OCI-M1 (cell line): ENCODE data around the gene ALG2.
"Not testable (repeated sequence)": the region's sequence is repeated elsewhere in the genome, so short reads cannot be mapped to it uniquely, and the experiment has no call there.

Experiments
- DNase-seq: peaks from one replicate; lab custom pipeline; 2025; lab: John Stamatoyannopoulos, UW

Gene ALG2

DNA sequence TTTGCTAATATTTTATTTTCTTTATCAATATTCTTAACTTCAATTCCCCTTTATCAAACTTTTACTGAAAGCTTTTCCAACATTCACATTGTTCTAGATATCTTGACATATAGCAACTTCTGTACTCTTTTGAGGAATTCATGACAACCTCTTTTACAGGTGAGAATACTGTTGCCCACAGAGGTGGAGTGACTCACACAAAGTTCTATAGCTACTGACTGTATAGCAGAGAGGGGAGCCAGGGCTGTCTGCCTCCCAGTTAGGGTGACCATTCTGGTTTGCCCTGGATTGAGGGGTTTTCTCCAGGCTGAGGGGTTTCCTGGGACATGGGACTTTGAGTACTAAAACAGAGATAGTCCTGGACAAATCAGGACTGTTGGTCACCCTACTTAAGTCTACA, 16.6 kb upstream of the ALG2 start:
- no peak for DNase-seq

DNA sequence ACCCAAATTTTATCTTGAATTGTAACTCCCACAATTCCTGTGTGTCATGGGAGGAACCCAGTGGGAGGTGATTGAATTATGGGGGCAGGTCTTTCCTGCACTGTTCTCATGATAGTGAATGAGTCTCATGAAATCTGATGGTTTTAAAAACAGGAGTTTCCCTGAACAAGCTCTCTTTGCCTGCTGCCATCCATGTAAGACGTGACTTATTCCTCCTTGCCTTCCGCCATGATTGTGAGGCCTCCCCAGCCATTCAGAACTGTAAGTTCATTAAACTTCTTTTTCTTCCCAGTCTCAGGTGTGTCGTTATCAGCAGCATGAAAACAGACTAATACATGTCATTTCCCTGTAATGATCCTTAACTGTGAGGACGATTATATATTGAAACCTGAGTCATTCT, 16.1 kb upstream of the ALG2 start:
- DNase-seq: not testable (repeated sequence)

GRCh38 chr9:99237356-99237755, 15.6 kb upstream of the ALG2 start:
- no peak for DNase-seq

- no peak for DNase-seq
Observed at GRCh38 chr9:99235926-99236634, 14.3 kb upstream of the ALG2 start.

DNA sequence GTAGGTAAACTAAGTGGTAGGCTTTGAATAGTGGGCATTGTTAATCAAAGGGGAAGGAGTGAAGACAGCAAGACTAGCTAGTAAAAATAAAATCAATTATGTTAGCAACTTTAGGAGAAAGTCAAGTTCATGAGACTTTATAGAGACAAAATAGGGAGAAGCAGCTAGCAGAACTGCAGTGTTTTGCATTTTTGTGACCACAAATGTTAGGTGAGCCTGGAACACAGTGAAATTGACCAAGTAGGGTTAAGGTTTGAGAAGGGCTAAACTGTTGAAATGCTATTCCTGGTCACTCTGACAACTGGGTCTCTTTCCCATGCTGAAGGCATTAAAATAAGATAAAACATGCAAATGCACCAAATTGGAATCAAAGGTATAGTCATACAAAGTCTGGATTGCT, 13.3 kb upstream of the ALG2 start:
- DNase-seq: no peak

- no peak for DNase-seq
Observed at GRCh38 chr9:99234618-99235017, 12.9 kb upstream of the ALG2 start.

- DNase-seq: peak; percentile 23
Observed at GRCh38 chr9:99231711-99232110, 10.0 kb upstream of the ALG2 start.

DNA sequence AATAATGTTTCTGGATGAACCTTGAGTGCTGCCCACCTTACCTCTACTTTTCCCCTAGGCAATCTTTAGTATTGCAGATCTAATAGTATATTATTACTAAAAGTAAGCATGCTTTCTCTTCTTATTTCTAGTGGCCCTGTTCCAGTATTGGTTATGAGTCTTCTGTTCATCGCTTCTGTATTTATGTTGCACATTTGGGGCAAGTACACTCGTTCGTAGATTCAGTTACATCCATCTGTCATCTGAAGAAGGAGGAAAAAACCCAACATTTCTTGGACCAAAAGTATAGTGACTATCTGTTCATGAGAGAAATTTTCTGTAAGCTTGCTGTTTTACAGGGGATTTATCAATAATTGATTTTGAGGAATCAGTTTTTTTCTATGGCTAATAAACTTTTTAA, 8.5 kb upstream of the ALG2 start:
- DNase-seq: no peak

- DNase-seq: no peak
Observed at GRCh38 chr9:99226054-99226453, 4.3 kb upstream of the ALG2 start.

GRCh38 chr9:99224445-99224844, 2.7 kb upstream of the ALG2 start:
- no peak for DNase-seq

- DNase-seq: peak; percentile 54
Observed at GRCh38 chr9:99222416-99223270, 901 bp upstream of the ALG2 start.

- no peak for DNase-seq
Observed at GRCh38 chr9:99221266-99221620, 499 bp downstream of the ALG2 start.

GRCh38 chr9:99220011-99220410, 1.7 kb downstream of the ALG2 start:
- DNase-seq: no peak

DNA sequence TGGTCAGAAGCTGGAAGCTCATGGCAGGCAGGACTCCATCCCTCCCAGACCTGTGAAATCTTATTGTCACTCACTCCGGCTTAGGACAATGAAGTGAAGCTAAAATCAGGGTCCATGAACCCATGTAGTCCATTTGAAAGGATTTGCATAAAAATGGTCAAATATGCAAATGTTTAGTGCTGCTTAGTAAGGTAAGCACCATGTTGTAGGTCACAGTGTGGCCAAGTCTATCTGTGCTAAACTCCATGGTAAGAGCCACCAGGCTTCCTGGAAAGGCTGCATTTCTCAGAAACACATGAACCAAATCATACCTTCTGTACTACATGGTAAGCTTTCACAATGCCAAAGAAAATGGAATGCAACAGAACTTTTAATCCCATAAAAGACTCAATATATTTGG, 5.7 kb downstream of the ALG2 start:
- peak; percentile 2 for DNase-seq

- no peak for DNase-seq
Observed at GRCh38 chr9:99213197-99213596, 8.5 kb downstream of the ALG2 start.

- DNase-seq: no peak
Observed at GRCh38 chr9:99211746-99212145, 10.0 kb downstream of the ALG2 start.

DNA sequence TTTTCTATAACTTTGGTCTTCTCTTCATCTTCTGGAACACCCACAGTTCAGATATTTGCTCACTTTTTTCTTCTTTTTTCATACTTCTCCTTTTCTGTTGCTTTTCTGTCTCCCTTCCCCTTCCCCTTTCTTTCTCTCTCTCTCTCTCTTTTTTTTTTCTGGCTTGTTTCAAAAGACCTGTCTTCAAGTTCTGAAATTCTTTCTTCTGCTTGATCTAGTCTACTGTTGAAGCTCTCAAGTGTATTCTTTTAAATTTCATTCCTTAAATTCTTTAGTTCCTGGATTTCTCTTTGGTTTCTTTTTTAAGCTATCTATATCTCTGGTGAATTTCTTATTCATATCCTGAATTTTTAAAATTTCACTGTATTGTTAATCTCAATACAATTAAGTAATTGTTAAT, 11.2 kb downstream of the ALG2 start:
- peak; percentile 5 for DNase-seq

DNA sequence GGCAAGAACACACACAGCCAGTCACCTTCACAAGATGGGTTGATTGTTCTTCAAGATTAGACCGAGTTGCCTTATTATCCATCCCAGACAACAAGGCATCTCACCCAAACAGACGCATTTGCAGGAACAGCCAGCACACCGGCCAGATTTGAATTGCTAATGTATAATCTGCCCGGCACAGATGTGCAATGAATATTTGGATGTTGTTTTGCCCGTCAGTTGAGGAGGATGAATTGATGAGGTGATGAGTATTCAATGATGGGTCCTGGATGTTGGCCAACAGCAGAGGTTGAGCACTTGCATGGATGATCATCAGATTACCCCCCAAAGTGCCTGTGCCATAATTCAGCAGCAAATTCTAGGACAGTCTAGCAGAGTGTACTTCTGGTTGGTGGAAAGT, 20.1 kb downstream of the ALG2 start:
- no peak for DNase-seq

- DNase-seq: no peak
Observed at GRCh38 chr9:99199938-99200539, 21.7 kb downstream of the ALG2 start.

- peak; percentile 24 for DNase-seq
Observed at GRCh38 chr9:99197987-99198386, 23.8 kb downstream of the ALG2 start.

DNA sequence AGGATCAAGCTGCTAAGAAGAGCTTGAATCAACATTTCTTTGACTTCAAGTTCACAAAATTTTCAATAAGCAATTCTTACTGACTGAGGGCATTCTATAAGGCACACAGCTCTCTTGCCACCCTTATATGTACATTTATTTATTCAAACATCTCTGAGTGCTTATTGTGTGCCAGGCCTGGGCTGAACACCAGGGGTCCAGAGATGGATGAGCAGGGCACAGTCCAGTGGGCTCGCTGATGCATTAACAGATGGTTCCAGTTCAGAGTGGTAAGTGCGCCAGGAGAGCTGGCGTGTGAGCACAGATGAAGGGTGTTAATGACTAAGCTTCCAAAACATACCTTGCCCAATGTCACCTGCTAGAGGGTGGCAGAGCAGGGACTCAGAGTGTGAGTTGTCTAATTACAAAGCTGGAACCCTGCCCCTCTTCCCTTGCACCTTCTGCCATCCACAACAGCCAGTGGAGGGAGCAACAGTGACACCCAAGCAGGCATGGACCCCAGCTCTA, 24.6 kb downstream of the ALG2 start:
- DNase-seq: no peak

GRCh38 chr9:99196484-99196883, 25.3 kb downstream of the ALG2 start:
- DNase-seq: not testable (repeated sequence)

DNA sequence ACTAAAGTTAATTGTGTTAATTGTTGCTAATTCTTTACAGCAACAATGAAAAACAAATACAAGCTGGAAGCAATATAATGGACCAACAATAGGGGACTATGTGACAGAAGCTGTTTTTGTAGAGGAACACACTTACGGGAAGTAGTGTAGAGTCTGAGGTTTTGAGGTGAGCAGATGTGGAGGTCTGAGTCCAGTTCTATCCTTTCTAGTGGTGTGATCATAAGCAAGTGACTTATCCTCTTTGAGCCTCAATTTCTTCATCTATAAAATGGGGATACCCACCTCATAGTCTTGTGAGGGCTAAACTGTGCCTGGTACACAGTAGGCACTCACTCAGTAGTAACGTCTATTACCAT, 28.3 kb downstream of the ALG2 start:
- DNase-seq: no peak
